ENCODE data around the gene KRTAP5-10. TPM values are rescaled to one million over a fixed set of nuclear protein-coding genes. Genes with fewer than 3 reads are reported as not detected.
"Not testable (repeated sequence)": the region's sequence is repeated elsewhere in the genome, so short reads cannot be mapped to it uniquely, and the experiment has no call there.

KRTAP5-10 gene
- polyA plus RNA-seq, 1 experiment: 0.06 TPM

DNA sequence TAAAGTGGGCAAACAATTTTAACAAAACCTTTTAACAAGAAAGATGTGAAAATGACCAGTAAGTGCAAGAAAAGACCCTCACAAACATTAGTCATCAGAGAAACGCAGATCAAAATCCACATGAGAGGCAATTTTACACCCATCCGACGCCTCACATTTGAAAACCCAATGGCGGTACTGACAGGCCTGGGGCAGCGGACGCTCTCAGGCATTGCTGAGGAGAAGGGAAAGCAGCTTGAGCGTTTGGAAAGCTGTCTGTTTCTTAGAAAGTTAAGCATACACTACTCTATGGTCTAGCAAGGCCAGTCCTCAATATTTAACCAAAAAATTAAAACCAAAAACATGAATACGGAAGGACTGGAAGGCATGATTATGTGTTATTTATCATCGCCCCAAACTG lies 29.5 kb upstream of the KRTAP5-10 start:
- Histone ChIP-seq H3K36me3 (ENCODE audit: control insufficient read depth, insufficient read depth, low read length) (no peaks in the 10 kb centered on the region), H3K27me3 (ENCODE audit: control insufficient read depth, insufficient read depth, low read length) (no peaks in the 10 kb centered on the region), H3K4me3 (ENCODE audit: low read depth, low read length) (no peak overlapping the region)
- ChIA-PET CTCF (no interaction called here), POLR2A (no interaction called here)
- TF ChIP-seq, protein P1, sequence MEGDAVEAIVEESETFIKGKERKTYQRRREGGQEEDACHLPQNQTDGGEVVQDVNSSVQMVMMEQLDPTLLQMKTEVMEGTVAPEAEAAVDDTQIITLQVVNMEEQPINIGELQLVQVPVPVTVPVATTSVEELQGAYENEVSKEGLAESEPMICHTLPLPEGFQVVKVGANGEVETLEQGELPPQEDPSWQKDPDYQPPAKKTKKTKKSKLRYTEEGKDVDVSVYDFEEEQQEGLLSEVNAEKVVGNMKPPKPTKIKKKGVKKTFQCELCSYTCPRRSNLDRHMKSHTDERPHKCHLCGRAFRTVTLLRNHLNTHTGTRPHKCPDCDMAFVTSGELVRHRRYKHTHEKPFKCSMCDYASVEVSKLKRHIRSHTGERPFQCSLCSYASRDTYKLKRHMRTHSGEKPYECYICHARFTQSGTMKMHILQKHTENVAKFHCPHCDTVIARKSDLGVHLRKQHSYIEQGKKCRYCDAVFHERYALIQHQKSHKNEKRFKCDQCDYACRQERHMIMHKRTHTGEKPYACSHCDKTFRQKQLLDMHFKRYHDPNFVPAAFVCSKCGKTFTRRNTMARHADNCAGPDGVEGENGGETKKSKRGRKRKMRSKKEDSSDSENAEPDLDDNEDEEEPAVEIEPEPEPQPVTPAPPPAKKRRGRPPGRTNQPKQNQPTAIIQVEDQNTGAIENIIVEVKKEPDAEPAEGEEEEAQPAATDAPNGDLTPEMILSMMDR (IDR thresholded peaks at IDR 0.05; ENCODE audit: insufficient read depth, low read depth, low read length): no peak
- DNase-seq (ENCODE audit: low read depth): no peak

DNA sequence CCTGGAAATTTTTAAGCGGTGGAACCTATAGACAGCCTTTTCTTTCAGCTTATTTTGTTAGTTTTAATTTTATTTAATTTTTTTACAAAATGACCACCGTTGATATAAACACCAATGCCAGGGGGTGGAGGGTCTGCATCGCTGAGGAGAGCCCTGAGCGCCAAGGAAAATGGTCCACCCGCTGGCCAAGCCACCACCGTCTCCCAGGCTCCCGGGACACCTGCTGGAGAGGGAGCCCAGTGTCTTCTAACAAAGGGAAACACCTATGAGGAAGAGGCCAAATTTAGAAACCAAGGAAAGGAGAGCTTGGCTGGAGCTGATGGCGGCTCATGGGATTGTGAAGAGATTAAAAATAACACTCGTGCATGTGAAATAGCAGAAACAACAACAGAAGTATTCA lies 27.8 kb upstream of the KRTAP5-10 start:
- no peak for DNase-seq (ENCODE audit: low read depth)
- POLR2A ChIA-PET: no interaction called here
- Histone ChIP-seq H3K4me3 (ENCODE audit: low read depth, low read length) (no peak overlapping the region), H3K36me3 (ENCODE audit: control insufficient read depth, insufficient read depth, low read length) (no peaks in the 10 kb centered on the region), H3K27me3 (ENCODE audit: control insufficient read depth, insufficient read depth, low read length) (peaks cover 2% of the 10 kb centered on the region; the same call in 1 of the 2 replicates)
- CTCF ChIA-PET: no interaction called here
- TF ChIP-seq, protein P1 (IDR thresholded peaks at IDR 0.05; ENCODE audit: insufficient read depth, low read depth, low read length): no peak

DNA sequence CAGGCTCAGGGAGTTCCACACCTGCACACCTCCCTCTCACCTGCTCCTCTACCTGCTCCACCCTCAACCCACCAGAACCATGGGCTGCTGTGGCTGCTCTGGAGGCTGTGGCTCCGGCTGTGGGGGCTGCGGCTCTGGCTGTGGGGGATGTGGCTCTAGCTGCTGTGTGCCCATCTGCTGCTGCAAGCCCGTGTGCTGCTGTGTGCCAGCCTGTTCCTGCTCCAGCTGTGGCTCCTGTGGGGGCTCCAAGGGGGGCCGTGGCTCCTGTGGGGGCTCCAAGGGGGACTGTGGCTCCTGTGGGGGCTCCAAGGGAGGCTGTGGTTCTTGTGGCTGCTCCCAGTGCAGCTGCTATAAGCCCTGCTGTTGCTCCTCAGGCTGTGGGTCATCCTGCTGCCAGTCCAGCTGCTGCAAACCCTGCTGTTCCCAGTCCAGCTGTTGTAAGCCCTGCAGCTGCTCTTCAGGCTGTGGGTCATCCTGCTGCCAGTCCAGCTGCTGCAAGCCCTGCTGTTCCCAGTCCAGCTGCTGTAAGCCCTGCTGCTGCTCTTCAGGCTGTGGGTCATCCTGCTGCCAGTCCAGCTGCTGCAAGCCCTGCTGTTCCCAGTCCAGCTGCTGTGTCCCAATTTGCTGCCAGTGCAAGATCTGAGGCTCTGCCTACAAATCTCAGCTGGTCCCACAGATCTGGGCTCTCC lies 27.2 kb upstream of the KRTAP5-10 start, which contains the start of gene KRTAP5-8:
Gene KRTAP5-8, plus strand, starts transcription at position 49 of the 689 bp plus-strand sequence. Its CDS starts 31 bp downstream, at position 80.
- H3K4me3 ChIP-seq (ENCODE audit: low read depth, low read length); CTCF ChIA-PET; POLR2A ChIA-PET; DNase-seq (ENCODE audit: low read depth); H3K27me3 ChIP-seq (ENCODE audit: control insufficient read depth, insufficient read depth, low read length); H3K36me3 ChIP-seq (ENCODE audit: control insufficient read depth, insufficient read depth, low read length): not testable (repeated sequence)

DNA sequence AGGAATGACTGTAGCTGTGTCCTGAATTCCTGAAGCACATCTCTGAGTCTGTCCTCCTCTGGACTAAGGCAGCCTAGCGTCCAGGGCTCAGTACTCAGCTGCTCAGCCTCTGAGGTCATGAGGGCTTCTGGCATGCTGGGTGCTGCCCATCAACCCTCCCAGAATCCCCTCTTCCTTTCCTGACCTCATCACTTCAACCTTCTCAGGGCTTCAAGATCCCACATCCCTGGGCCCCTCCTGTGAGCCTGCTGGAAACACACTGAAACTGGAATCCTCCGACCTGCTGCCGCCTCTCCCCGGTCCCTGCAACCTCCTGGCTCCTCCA lies 26.7 kb upstream of the KRTAP5-10 start:
- CTCF ChIA-PET: no interaction called here
- Histone ChIP-seq H3K36me3 (ENCODE audit: control insufficient read depth, insufficient read depth, low read length) (no peaks in the 10 kb centered on the region), H3K27me3 (ENCODE audit: control insufficient read depth, insufficient read depth, low read length) (peaks cover 2% of the 10 kb centered on the region; the same call in 1 of the 2 replicates), H3K4me3 (ENCODE audit: low read depth, low read length) (no peak overlapping the region)
- TF ChIP-seq, protein P1 (IDR thresholded peaks at IDR 0.05; ENCODE audit: insufficient read depth, low read depth, low read length): no peak
- POLR2A ChIA-PET: no interaction called here
- DNase-seq (ENCODE audit: low read depth): no peak

GRCh38 chr11:71539017-71539416 lies 26.3 kb upstream of the KRTAP5-10 start:
- CTCF ChIA-PET: no interaction called here
- peaks cover 2% of the 10 kb centered on the region; the same call in 1 of the 2 replicates for H3K27me3 ChIP-seq (ENCODE audit: control insufficient read depth, insufficient read depth, low read length)
- POLR2A ChIA-PET: no interaction called here
- no peak overlapping the region for H3K4me3 ChIP-seq (ENCODE audit: low read depth, low read length)
- H3K36me3 ChIP-seq (ENCODE audit: control insufficient read depth, insufficient read depth, low read length): no peaks in the 10 kb centered on the region
- TF ChIP-seq, protein P1 (IDR thresholded peaks at IDR 0.05; ENCODE audit: insufficient read depth, low read depth, low read length): no peak
- DNase-seq (ENCODE audit: low read depth): no peak

GRCh38 chr11:71539971-71540370 lies 25.4 kb upstream of the KRTAP5-10 start:
- H3K27me3 ChIP-seq (ENCODE audit: control insufficient read depth, insufficient read depth, low read length); H3K36me3 ChIP-seq (ENCODE audit: control insufficient read depth, insufficient read depth, low read length); DNase-seq (ENCODE audit: low read depth); H3K4me3 ChIP-seq (ENCODE audit: low read depth, low read length); POLR2A ChIA-PET: not testable (repeated sequence)
- CTCF ChIA-PET: interaction anchor here (0.8 kb wide), 1 partner anchor 23 kb away, joined by 3 read pairs; no protein-coding TSS in a partner anchor

GRCh38 chr11:71540521-71541304 lies 24.6 kb upstream of the KRTAP5-10 start:
- DNase-seq (ENCODE audit: low read depth); H3K36me3 ChIP-seq (ENCODE audit: control insufficient read depth, insufficient read depth, low read length); H3K27me3 ChIP-seq (ENCODE audit: control insufficient read depth, insufficient read depth, low read length); POLR2A ChIA-PET; H3K4me3 ChIP-seq (ENCODE audit: low read depth, low read length): not testable (repeated sequence)
- CTCF ChIA-PET: interaction anchor here (0.8 kb wide), 1 partner anchor 22 kb away, joined by 3 read pairs; no protein-coding TSS in a partner anchor
